GM23248 (cell line): Measurements from ENCODE around the gene MED10.

Experiments used
- EZH2 ChIP-seq: fragments of 200-600 bp; sonication (generic); IDR thresholded peaks from 2 replicates; pipeline ENCODE4 v1.6.1; 2018; ENCODE audit warnings: antibody characterized with exemption, mild to moderate bottlenecking; ENCODE audit not compliant: insufficient read depth, poor library complexity, severe bottlenecking
- EZH2phosphoT487 ChIP-seq: fragments of 200-600 bp; sonication (generic); IDR thresholded peaks from 2 replicates; pipeline ENCODE4 v1.6.1; 2018; ENCODE audit warnings: antibody characterized with exemption, moderate library complexity, mild to moderate bottlenecking, low read depth; ENCODE audit not compliant: insufficient read depth

DNA sequence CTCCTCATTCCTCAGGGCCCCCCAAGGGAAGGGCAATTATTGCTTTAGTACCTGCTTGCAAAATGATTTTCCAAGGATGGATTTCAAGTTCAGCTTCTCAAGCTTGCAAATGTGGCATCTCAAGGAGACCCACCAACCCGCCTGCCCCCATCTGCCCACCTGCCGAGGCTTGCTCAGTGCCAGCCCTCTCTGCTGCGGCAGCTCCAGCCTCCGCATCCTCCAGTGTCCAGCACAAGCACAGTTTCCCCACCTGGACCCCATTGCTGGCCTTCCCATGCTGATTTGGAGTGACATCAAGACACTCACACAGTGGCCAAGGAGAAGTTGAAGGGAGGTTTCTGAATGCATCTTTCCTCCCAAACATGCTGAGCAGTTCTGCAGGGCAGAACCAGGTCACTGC is 31.2 kb downstream of the MED10 start:
- no peak for TF ChIP-seq EZH2
- TF ChIP-seq EZH2phosphoT487, result no peak
